BJ (cell line): ENCODE results near the gene CCHCR1. TPM values are rescaled to one million over a fixed set of nuclear protein-coding genes. Genes with fewer than 3 reads are reported as not detected.

Experiments used
- CTCF ChIA-PET: fragments of 350-600 bp; formaldehyde crosslinking; extraction: SDS; loops from one replicate; lab custom pipeline; 2021; ENCODE audit warnings: antibody characterized with exemption, inconsistent platforms; lab: Yijun Ruan, JAX
- POLR2A ChIA-PET: fragments of 300-600 bp; sonication (Branson Sonifier 250); formaldehyde crosslinking; extraction: SDS; loops from one replicate; lab custom pipeline; 2021; ENCODE audit warnings: antibody characterized with exemption; lab: Charles Lee
- DNase-seq: peaks from one replicate; pipeline ENCODE4 v3.0.0-alpha.2; 2011; ENCODE audit warnings: low read depth
- H3K27me3 ChIP-seq: 2 replicates; pipeline ENCODE4 v1.6.0; 2011; ENCODE audit warnings: low read length; ENCODE audit not compliant: control insufficient read depth, insufficient read depth
- H3K36me3 ChIP-seq: 2 replicates; pipeline ENCODE4 v1.5.1; 2011; ENCODE audit warnings: low read length; ENCODE audit not compliant: control insufficient read depth, insufficient read depth
- H3K4me3 ChIP-seq: 2 replicates; pipeline ENCODE4 v1.5.1; 2011; ENCODE audit warnings: low read depth, mild to moderate bottlenecking, control low read depth, low read length
- polyA plus RNA-seq: library from polyadenylated mRNA; depleted of rRNA; stranded (reverse); fragments of >200 nt; gene quantifications from 2 replicates; pipeline ENCODE4 v1.2.3, GENCODE V29; 2011
- TF ChIP-seq, protein P1 (sequence below): IDR thresholded peaks from 2 replicates; pipeline ENCODE4 v1.5.1; 2011; ENCODE audit warnings: low read depth, mild to moderate bottlenecking, control low read depth, inconsistent platforms, low read length, moderate library complexity; ENCODE audit not compliant: insufficient read depth

CCHCR1 gene
- polyA plus RNA-seq, 1 experiment, result 15.5 TPM

DNA sequence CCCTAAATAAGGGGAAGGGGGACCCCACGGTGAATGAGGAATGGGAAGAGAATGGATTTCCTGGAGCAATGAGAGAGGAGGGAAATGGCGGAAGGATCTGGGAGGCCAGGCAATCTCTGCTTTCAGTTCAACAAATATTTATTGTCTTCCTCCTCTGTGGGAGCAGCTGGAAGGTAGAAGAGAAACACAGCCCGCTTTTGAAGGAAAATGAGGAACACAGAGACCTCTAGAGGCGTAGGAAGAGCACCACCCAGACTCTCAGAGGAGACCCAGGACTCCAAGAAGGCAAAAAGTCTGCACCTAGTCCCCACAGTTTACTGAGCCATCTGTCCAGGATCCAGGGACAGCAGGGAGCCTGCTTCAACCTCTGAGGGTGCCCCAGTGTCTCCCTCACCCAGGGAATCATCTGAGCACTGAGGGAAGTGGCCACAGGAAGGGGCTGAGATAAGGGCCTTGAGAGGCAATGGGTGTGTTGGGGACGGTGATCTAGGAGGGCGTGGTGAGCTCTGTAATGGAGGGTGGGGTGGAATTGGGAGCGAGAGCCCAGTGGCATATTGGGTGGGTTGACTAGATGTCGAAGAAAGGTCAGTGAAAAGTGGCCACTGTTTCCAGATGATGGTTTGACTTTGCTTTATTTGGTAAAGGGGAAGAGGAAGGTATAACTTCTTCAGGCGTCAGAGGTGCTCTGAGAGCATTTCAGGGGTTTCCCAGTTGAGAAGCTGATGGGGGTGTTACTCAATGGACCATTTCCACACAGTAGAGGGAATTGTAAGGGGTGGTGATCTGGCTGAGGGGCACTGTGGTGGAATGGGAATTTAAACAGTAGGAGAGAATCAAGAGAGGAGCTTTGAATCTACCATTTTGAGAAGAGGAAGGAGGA lies 42.4 kb downstream of the CCHCR1 start:
- POLR2A ChIA-PET, result interaction anchor here (0.7 kb wide), 1 partner anchor 442 kb away, joined by 10 read pairs; the partner anchor contains the start of gene DHX16

DNA sequence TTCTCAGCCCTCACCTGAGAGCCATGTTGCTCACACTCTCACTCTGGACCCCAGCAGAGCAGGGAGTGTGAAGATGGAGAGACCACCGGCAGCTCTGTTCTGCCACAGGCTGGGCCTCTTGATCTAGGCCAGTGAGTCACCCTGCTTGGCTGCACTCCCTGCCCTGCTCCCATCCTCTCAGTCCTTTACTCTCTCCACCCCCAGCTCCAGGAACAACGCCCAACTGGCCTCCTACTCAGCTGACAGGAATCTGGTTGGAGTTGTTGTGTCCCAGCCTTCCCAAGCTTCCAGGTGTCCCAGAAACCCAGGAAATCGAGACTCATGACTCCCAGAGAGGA lies 43.1 kb downstream of the CCHCR1 start, which contains the start of gene PSORS1C1:
Gene PSORS1C1, plus strand, starts transcription at position 260 of the 338 bp plus-strand sequence. CDS start 14,833 bp downstream, outside the sequence.
- peak; percentile 90 for DNase-seq
- POLR2A ChIA-PET, result interaction anchor here (0.7 kb wide), 1 partner anchor 442 kb away, joined by 10 read pairs; the partner anchor contains the start of gene DHX16
- H3K36me3 ChIP-seq, result no peaks in the 10 kb centered on the region; the same call in 1 of the 2 replicates
- TF ChIP-seq, protein P1, sequence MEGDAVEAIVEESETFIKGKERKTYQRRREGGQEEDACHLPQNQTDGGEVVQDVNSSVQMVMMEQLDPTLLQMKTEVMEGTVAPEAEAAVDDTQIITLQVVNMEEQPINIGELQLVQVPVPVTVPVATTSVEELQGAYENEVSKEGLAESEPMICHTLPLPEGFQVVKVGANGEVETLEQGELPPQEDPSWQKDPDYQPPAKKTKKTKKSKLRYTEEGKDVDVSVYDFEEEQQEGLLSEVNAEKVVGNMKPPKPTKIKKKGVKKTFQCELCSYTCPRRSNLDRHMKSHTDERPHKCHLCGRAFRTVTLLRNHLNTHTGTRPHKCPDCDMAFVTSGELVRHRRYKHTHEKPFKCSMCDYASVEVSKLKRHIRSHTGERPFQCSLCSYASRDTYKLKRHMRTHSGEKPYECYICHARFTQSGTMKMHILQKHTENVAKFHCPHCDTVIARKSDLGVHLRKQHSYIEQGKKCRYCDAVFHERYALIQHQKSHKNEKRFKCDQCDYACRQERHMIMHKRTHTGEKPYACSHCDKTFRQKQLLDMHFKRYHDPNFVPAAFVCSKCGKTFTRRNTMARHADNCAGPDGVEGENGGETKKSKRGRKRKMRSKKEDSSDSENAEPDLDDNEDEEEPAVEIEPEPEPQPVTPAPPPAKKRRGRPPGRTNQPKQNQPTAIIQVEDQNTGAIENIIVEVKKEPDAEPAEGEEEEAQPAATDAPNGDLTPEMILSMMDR, result no peak
- peak within 1 kb of the TSS; percentile 36 for H3K4me3 ChIP-seq
- CTCF ChIA-PET, result interaction anchor here (0.8 to 6.6 kb wide), 11 partner anchors 12 to 198 kb away, joined by 3 to 33 read pairs (median 7); partner anchors contain the start of gene TCF19
- H3K27me3 ChIP-seq, result peaks cover 7% of the 10 kb centered on the region

More for the DNA sequence above, 42.4 kb downstream of the CCHCR1 start:
- DNase-seq, result no peak
- TF ChIP-seq, protein P1, result peak; percentile 52
- H3K36me3 ChIP-seq, result no peaks in the 10 kb centered on the region; the same call in 1 of the 2 replicates
- CTCF ChIA-PET, result interaction anchor here (0.8 to 6.6 kb wide), 11 partner anchors 11 to 200 kb away, joined by 3 to 33 read pairs (median 7); partner anchors contain the start of gene TCF19
- peak overlapping the region; percentile 36 for H3K4me3 ChIP-seq
- 0 out of 2 replicates have a peak, but pooled peaks cover 2% of the 10 kb centered on the region for H3K27me3 ChIP-seq

DNA sequence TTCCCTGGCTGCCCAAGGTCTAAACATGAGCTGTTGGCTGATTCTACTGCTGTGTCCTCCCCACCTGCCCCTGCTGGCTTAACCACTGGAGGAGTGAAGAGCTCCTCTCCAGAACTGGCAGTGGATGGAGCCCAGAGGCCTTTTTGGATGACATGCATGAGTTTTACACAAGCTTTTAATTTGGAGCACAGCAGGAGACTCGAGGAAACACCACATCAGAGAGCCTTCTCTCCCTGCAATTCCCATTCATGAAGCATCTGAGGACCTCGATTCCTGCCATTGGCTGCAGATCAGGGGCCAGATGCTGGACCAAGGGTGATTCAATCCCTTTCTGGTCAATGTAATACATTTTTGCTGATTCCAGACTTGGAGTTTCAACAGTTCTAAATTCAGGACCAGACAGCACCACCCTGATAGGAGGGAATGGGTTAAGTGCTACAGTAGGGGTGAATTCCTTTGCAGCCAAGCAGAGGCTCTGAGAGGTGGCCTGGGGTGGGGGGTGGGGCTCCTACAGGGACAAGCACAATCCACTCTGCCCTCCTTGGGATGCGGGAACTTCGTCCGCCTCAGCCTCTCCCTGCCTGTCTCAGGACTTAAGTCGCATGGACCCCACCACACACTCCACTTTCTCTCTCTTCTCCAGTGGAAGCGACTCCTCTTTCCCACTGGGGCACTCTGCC lies 43.6 kb downstream of the CCHCR1 start:
- POLR2A ChIA-PET, result interaction anchor here (0.7 kb wide), 1 partner anchor 441 kb away, joined by 10 read pairs; the partner anchor contains the start of gene DHX16
- Histone ChIP-seq H3K36me3 (no peaks in the 10 kb centered on the region; the same call in 1 of the 2 replicates), H3K4me3 (no peak overlapping the region), H3K27me3 (peaks cover 7% of the 10 kb centered on the region)
- DNase-seq, result peak; percentile 69
- TF ChIP-seq, protein P1, result peak; percentile 24; the same call in 1 of the 2 replicates
- CTCF ChIA-PET, result interaction anchor here (0.8 to 6.6 kb wide), 10 partner anchors 12 to 198 kb away, joined by 3 to 33 read pairs (median 6); partner anchors contain the start of gene TCF19

DNA sequence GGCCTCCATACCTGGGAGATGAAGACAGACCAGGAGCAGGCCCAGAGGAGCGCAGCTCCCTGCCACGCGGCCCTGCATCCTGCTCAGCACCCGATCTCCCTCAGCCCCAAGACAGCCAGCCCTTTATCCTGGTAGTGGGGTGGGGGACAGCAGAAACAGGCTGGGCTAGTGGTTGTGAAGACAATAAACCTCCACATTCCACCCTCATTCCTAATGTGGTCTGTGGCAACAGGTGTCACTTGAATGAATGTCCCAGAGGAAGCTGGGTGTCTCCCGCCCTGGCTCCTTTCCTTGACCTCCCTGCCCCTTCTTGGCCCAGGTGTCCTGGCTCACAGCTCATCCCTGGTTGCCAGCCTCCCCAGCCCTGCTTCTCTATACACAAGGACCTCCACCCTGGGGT lies 45.1 kb downstream of the CCHCR1 start, which contains the start of gene C6orf15:
Gene C6orf15, minus strand, starts transcription at position 98 of the 400 bp plus-strand sequence. Its CDS starts 20 bp downstream, at position 78.
- CTCF ChIA-PET, result interaction anchor here (2.5 kb wide), 1 partner anchor 33 kb away, joined by 15 read pairs; no protein-coding TSS in a partner anchor
- peaks cover 10% of the 10 kb centered on the region for H3K27me3 ChIP-seq

More for the DNA sequence above, 45.1 kb downstream of the CCHCR1 start, which contains the start of gene C6orf15:
- Histone ChIP-seq H3K4me3 (no peak within 1 kb of the TSS), H3K36me3 (no peaks in the 10 kb centered on the region)
- DNase-seq, result no peak
- POLR2A ChIA-PET, result no interaction called here
- TF ChIP-seq, protein P1, result no peak
